Fibroblast of lung (primary cell): ENCODE measurements around the gene NME7. TPM values are rescaled to one million over a fixed set of nuclear protein-coding genes. Genes with fewer than 3 reads are reported as not detected.

Experiments used
- DNase-seq, 2 donors: peaks; one replicate each; pipeline versions ENCODE4 v3.0.0 to v3.0.0-alpha.2; 2010; ENCODE audit warnings: low read depth in 2 of 2
- H2AFZ ChIP-seq: 2 replicates; pipeline ENCODE4 v1.5.1; 2012; ENCODE audit warnings: low read length, control low read depth, inconsistent platforms
- H3K27ac ChIP-seq: 2 replicates; pipeline ENCODE4 v1.5.1; 2011; ENCODE audit warnings: low read length, control low read depth; ENCODE audit not compliant: insufficient read depth
- H3K27me3 ChIP-seq: 2 replicates; pipeline ENCODE4 v1.5.1; 2011; ENCODE audit warnings: mild to moderate bottlenecking, low read length; ENCODE audit not compliant: control insufficient read depth, insufficient read depth
- H3K36me3 ChIP-seq: 2 replicates; pipeline ENCODE4 v1.5.1; 2011; ENCODE audit warnings: low read length; ENCODE audit not compliant: control insufficient read depth, insufficient read depth
- H3K4me1 ChIP-seq: 2 replicates; pipeline ENCODE4 v1.5.1; 2011; ENCODE audit warnings: low read length; ENCODE audit not compliant: control insufficient read depth, insufficient read depth; ENCODE audit errors: extremely low read depth
- H3K4me2 ChIP-seq: 2 replicates; pipeline ENCODE4 v1.5.1; 2011; ENCODE audit warnings: low read length, control low read depth; ENCODE audit not compliant: insufficient read depth; ENCODE audit errors: extremely low read depth
- H3K4me3 ChIP-seq, 4 experiments: fragments of 200-600 bp in 1 of 4; sonication (generic) in 1 of 4; replicated peaks in 1 of 4; 2 replicates each; pipeline ENCODE4 v1.5.1; 2011 to 2016; ENCODE audit warnings: low read length in 4 of 4, low read depth in 3 of 4, mild to moderate bottlenecking in 3 of 4, control low read depth in 2 of 4, inconsistent platforms in 1 of 4, mixed read lengths in 1 of 4; ENCODE audit not compliant: insufficient read depth in 1 of 4; ENCODE audit errors: control extremely low read depth in 1 of 4
- H3K79me2 ChIP-seq: 2 replicates; pipeline ENCODE4 v1.5.1; 2012; ENCODE audit warnings: mild to moderate bottlenecking, low read length, inconsistent platforms; ENCODE audit not compliant: control insufficient read depth, insufficient read depth
- H3K9ac ChIP-seq: 2 replicates; pipeline ENCODE4 v1.5.1; 2011; ENCODE audit warnings: mild to moderate bottlenecking, low read length, control low read depth; ENCODE audit not compliant: insufficient read depth
- H3K9me3 ChIP-seq: 2 replicates; pipeline ENCODE4 v1.5.1; 2012; ENCODE audit warnings: low read depth, low read length; ENCODE audit not compliant: control insufficient read depth, insufficient read depth
- H4K20me1 ChIP-seq: 2 replicates; pipeline ENCODE4 v1.5.1; 2011; ENCODE audit warnings: low read length; ENCODE audit not compliant: control insufficient read depth, insufficient read depth; ENCODE audit errors: extremely low read depth
- EZH2 ChIP-seq: IDR thresholded peaks from 2 replicates; pipeline ENCODE4 v1.5.1; 2012; ENCODE audit warnings: low read length, control low read depth, mild to moderate bottlenecking; ENCODE audit errors: missing control alignments
- polyA plus RNA-seq, 2 donors: library from polyadenylated mRNA; depleted of rRNA in 1 of 2; stranded (reverse) in 1 of 2; unstranded in 1 of 2; fragments of >200 nt; gene quantifications; 2 replicates each; pipeline ENCODE4 v1.2.1, GENCODE V29; 2011 to 2012; ENCODE audit warnings: missing spikeins in 1 of 2
- total RNA-seq: library from RNA; depleted of rRNA; stranded (reverse); fragments of >200 nt; gene quantifications from 2 replicates; pipeline ENCODE4 v1.2.1, GENCODE V29; 2014
- TF ChIP-seq, protein P1 (sequence below), 2 donors: IDR thresholded peaks in 1 of 2; conservative IDR thresholded peaks in 1 of 2; 1 replicate in 1 of 2; 2 replicates in 1 of 2; pipeline ENCODE4 v1.5.1; 2011 to 2012; ENCODE audit warnings: low read length in 2 of 2, control low read depth in 1 of 2, inconsistent platforms in 1 of 2, low read depth in 1 of 2, mild to moderate bottlenecking in 1 of 2

The NME7 gene
- total and polyA plus RNA-seq, 2 donors (not counting 1 experiment from before 2014, with no cell fraction given): 21.0 to 30.8 TPM

DNA sequence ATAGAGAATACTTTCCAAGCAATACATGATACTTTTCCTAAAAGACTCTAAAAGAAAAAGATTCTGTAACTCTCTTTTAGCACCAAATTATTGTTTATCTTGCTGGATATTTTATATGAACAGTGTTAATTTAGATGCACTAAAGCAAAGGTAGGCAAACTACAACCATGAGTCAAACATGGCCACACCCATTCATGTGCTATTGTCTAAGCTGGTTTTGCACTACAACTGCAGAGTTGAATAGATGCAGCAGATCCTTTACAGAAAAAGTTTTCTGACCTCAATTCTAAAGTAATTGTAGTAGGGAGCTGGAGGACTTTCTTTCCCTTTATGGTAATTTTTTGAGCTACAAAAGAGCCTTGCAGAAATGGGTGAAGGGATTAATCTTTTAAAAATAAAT, 19.8 kb upstream of the NME7 start:
- no peak for DNase-seq
- H3K27me3 ChIP-seq: no peaks in the 10 kb centered on the region
- no peak overlapping the region for H3K4me2 ChIP-seq
- no peaks in the 10 kb centered on the region for H3K4me1 ChIP-seq
- no peaks in the 10 kb centered on the region for H3K79me2 ChIP-seq
- H4K20me1 ChIP-seq: no peaks in the 10 kb centered on the region
- no peak for TF ChIP-seq EZH2
- TF ChIP-seq, protein P1, sequence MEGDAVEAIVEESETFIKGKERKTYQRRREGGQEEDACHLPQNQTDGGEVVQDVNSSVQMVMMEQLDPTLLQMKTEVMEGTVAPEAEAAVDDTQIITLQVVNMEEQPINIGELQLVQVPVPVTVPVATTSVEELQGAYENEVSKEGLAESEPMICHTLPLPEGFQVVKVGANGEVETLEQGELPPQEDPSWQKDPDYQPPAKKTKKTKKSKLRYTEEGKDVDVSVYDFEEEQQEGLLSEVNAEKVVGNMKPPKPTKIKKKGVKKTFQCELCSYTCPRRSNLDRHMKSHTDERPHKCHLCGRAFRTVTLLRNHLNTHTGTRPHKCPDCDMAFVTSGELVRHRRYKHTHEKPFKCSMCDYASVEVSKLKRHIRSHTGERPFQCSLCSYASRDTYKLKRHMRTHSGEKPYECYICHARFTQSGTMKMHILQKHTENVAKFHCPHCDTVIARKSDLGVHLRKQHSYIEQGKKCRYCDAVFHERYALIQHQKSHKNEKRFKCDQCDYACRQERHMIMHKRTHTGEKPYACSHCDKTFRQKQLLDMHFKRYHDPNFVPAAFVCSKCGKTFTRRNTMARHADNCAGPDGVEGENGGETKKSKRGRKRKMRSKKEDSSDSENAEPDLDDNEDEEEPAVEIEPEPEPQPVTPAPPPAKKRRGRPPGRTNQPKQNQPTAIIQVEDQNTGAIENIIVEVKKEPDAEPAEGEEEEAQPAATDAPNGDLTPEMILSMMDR (conservative IDR thresholded peaks at IDR 0.05 in 1 of 2, IDR thresholded peaks at IDR 0.05 in 1 of 2; ENCODE audit: low read depth in 1 of 2, low read length in 2 of 2): no peak
- no peaks in the 10 kb centered on the region for H3K9me3 ChIP-seq
- H3K9ac ChIP-seq: no peak overlapping the region
- no peak overlapping the region for H3K27ac ChIP-seq
- H3K4me3 ChIP-seq: no peak overlapping the region
- peaks cover 13% of the 10 kb centered on the region for H3K36me3 ChIP-seq
- no peak overlapping the region for H2AFZ ChIP-seq

DNA sequence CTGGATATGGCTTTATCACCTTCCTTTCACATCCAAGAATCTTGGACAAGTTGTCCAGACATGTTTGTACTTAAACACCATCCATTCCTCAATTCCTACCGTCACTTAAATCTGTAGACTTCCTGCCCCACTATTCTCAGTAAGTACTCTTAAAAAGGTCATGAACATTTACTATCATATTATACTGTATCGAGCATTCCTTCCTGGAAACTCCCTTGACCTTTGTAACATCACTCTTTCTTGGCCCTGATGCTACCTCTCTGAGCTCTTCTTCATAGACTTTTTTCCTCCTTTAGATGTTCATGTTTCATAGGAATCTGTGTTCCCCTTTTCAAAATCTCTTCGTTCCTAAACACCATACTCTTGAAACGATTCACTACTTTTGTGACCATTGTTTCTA, 15.9 kb upstream of the NME7 start:
- H3K4me1 ChIP-seq: no peaks in the 10 kb centered on the region
- H3K79me2 ChIP-seq: no peaks in the 10 kb centered on the region
- H4K20me1 ChIP-seq: no peaks in the 10 kb centered on the region
- peaks cover 7% of the 10 kb centered on the region for H3K36me3 ChIP-seq
- no peak overlapping the region for H3K4me2 ChIP-seq
- no peaks in the 10 kb centered on the region for H3K9me3 ChIP-seq
- no peak overlapping the region for H3K9ac ChIP-seq
- TF ChIP-seq, protein P1 (conservative IDR thresholded peaks at IDR 0.05 in 1 of 2, IDR thresholded peaks at IDR 0.05 in 1 of 2; ENCODE audit: low read depth in 1 of 2, low read length in 2 of 2): no peak
- no peak for TF ChIP-seq EZH2
- H3K27me3 ChIP-seq: no peaks in the 10 kb centered on the region
- DNase-seq: no peak
- no peak overlapping the region for H3K4me3 ChIP-seq
- H2AFZ ChIP-seq: no peak overlapping the region
- H3K27ac ChIP-seq: no peak overlapping the region

- TF ChIP-seq, protein P1 (conservative IDR thresholded peaks at IDR 0.05 in 1 of 2, IDR thresholded peaks at IDR 0.05 in 1 of 2; ENCODE audit: low read depth in 1 of 2, low read length in 2 of 2): no peak
- no peak for TF ChIP-seq EZH2
- Histone ChIP-seq H3K4me1 (no peaks in the 10 kb centered on the region), H4K20me1 (no peaks in the 10 kb centered on the region)
Measured at GRCh38 chr1:169381162-169381561, 13.6 kb upstream of the NME7 start.

More at GRCh38 chr1:169381162-169381561, 13.6 kb upstream of the NME7 start:
- Histone ChIP-seq H3K4me2 (no peak overlapping the region), H3K9ac (no peak overlapping the region), H3K79me2 (no peaks in the 10 kb centered on the region), H3K27ac (no peak overlapping the region), H3K36me3 (peaks cover 8% of the 10 kb centered on the region), H3K4me3 (no peak overlapping the region), H3K27me3 (no peaks in the 10 kb centered on the region), H2AFZ (no peak overlapping the region), H3K9me3 (no peaks in the 10 kb centered on the region)
- no peak for DNase-seq
